Esophagus muscularis mucosa (tissue), 4 donors: ENCODE results near the gene LGALS13. TPM values are rescaled to one million over a fixed set of nuclear protein-coding genes. Genes with fewer than 3 reads are reported as not detected.

Experiments
- DNase-seq: peaks from one replicate; pipeline ENCODE4 v3.0.0-alpha.2; 2017; ENCODE audit errors: extremely low spot score
- H3K27ac ChIP-seq, 4 donors: fragments of 200-600 bp; sonication (generic); replicated peaks in 1 of 4; 1 replicate in 3 of 4; 2 replicates in 1 of 4; pipeline ENCODE4 v1.5.1; 2016 to 2019; ENCODE audit warnings: mild to moderate bottlenecking in 1 of 4
- H3K27me3 ChIP-seq, 4 donors: fragments of 200-600 bp; sonication (generic); one replicate each; pipeline versions ENCODE4 v1.5.1 to v1.6.0; 2016 to 2019
- H3K36me3 ChIP-seq, 4 donors: fragments of 200-600 bp; sonication (generic); one replicate each; pipeline ENCODE4 v1.5.1; 2016 to 2019
- H3K4me1 ChIP-seq, 4 donors: fragments of 200-600 bp; sonication (generic); one replicate each; pipeline ENCODE4 v1.5.1; 2016 to 2019
- H3K4me3 ChIP-seq, 4 donors: fragments of 200-600 bp; sonication (generic); 1 replicate in 2 of 4; 2 replicates in 2 of 4; pipeline ENCODE4 v1.5.1; 2016 to 2019; ENCODE audit warnings: mild to moderate bottlenecking in 4 of 4, moderate library complexity in 1 of 4
- H3K9me3 ChIP-seq, 4 donors: fragments of 200-600 bp; sonication (generic); 1 replicate in 3 of 4; 2 replicates in 1 of 4; pipeline ENCODE4 v1.5.1; 2016 to 2019
- CTCF ChIP-seq, 3 experiments: fragments of 200-600 bp in 2 of 3; fragments of 450-650 bp in 1 of 3; sonication (generic) in 2 of 3; IDR thresholded peaks; one replicate each; pipeline ENCODE4 v1.5.1; 2017 to 2019; ENCODE audit warnings: antibody characterized with exemption in 3 of 3, mild to moderate bottlenecking in 2 of 3, moderate library complexity in 1 of 3
- EP300 ChIP-seq: sonication (generic); formaldehyde crosslinking; IDR thresholded peaks from one replicate; pipeline ENCODE4 v1.6.1; 2017; ENCODE audit warnings: antibody characterized with exemption
- POLR2A ChIP-seq: fragments of 450-650 bp; IDR thresholded peaks from one replicate; pipeline ENCODE4 v1.6.1; 2017; ENCODE audit warnings: antibody characterized with exemption, moderate library complexity, mild to moderate bottlenecking, low read depth
- POLR2AphosphoS5 ChIP-seq, 2 donors: sonication (generic); formaldehyde crosslinking; IDR thresholded peaks; one replicate each; pipeline ENCODE4 v1.6.1; 2017; ENCODE audit warnings: antibody characterized with exemption in 2 of 2
- WGBS: methylation state at CpG from one replicate; pipeline ENCODE4 v1.1.5; 2018; 5-methylcytosine and 5-hydroxymethylcytosine counted together
- intact Hi-C: fragments of 100-400 bp; cut with DNase I; formaldehyde crosslinking; loops from one replicate; pipeline ENCODE4 v1.15.1; 2023
- total RNA-seq, 4 donors: library from RNA; depleted of rRNA; stranded (reverse); fragments of >200 nt; gene quantifications; one replicate each; pipeline versions ENCODE4 v1.1.0 to v1.2.1, GENCODE V29; 2016

The LGALS13 gene
- total RNA-seq, 4 donors from 2014 or later, result not detected

GRCh38 chr19:39568604-39569003, 33.7 kb upstream of the LGALS13 start:
- no peak overlapping the region for H3K27ac ChIP-seq
- peaks cover 0 to 18% (median 0%) of the 10 kb centered on the region in 4 donors for H3K27me3 ChIP-seq
- intact Hi-C loops, result no loop called here
- 52% methylated on average over 3 of the region's 3 CpGs for WGBS
- no peaks in the 10 kb centered on the region for H3K4me1 ChIP-seq
- TF ChIP-seq CTCF (IDR thresholded peaks at IDR 0.05), result no peak
- no peak for TF ChIP-seq POLR2AphosphoS5 (IDR thresholded peaks at IDR 0.05)
- DNase-seq, result no peak
- peaks cover 0 to 7% (median 3%) of the 10 kb centered on the region in 4 donors for H3K9me3 ChIP-seq
- no peaks in the 10 kb centered on the region for H3K36me3 ChIP-seq
- H3K4me3 ChIP-seq, result no peak overlapping the region

GRCh38 chr19:39582442-39582841, 19.9 kb upstream of the LGALS13 start:
- intact Hi-C loops, result no loop called here
- 53% methylated on average over 4 of the region's 4 CpGs for WGBS
- no peak overlapping the region for H3K4me3 ChIP-seq
- H3K27ac ChIP-seq, result no peak overlapping the region
- H3K9me3 ChIP-seq, result peaks cover 0 to 8% (median 2%) of the 10 kb centered on the region in 4 donors
- H3K36me3 ChIP-seq, result no peaks in the 10 kb centered on the region
- DNase-seq, result no peak
- H3K4me1 ChIP-seq, result no peaks in the 10 kb centered on the region
- H3K27me3 ChIP-seq, result peaks cover 0 to 19% (median 0%) of the 10 kb centered on the region in 4 donors
- no peak for TF ChIP-seq CTCF (IDR thresholded peaks at IDR 0.05)
- no peak for TF ChIP-seq POLR2A
- TF ChIP-seq EP300, result no peak
- no peak for TF ChIP-seq POLR2AphosphoS5 (IDR thresholded peaks at IDR 0.05)

GRCh38 chr19:39582891-39583625, 19.3 kb upstream of the LGALS13 start:
- Histone ChIP-seq H3K27ac (no peak overlapping the region), H3K36me3 (no peaks in the 10 kb centered on the region), H3K9me3 (peaks cover 0 to 8% (median 2%) of the 10 kb centered on the region in 4 donors), H3K4me1 (no peaks in the 10 kb centered on the region), H3K4me3 (no peak overlapping the region), H3K27me3 (peaks cover 0 to 16% (median 0%) of the 10 kb centered on the region in 4 donors)
- TF ChIP-seq EP300, result no peak
- no peak for TF ChIP-seq POLR2AphosphoS5 (IDR thresholded peaks at IDR 0.05)
- no peak for TF ChIP-seq POLR2A
- TF ChIP-seq CTCF (IDR thresholded peaks at IDR 0.05), result no peak
- intact Hi-C loops, result no loop called here
- DNase-seq, result no peak
- 62% methylated on average over 8 of the region's 8 CpGs for WGBS

- no peaks in the 10 kb centered on the region for H3K9me3 ChIP-seq
- H3K27me3 ChIP-seq, result peaks cover 0 to 24% (median 0%) of the 10 kb centered on the region in 4 donors
- no peaks in the 10 kb centered on the region for H3K36me3 ChIP-seq
- no peak overlapping the region for H3K4me3 ChIP-seq
- H3K4me1 ChIP-seq, result no peaks in the 10 kb centered on the region
- no peak for DNase-seq
- intact Hi-C loops, result no loop called here
- H3K27ac ChIP-seq, result no peak overlapping the region
- WGBS, result 72% methylated on average over 4 of the region's 4 CpGs
- TF ChIP-seq CTCF (IDR thresholded peaks at IDR 0.05) (no peak), EP300 (no peak), POLR2A (no peak), POLR2AphosphoS5 (IDR thresholded peaks at IDR 0.05) (no peak)
Observed at GRCh38 chr19:39587496-39587895, 14.8 kb upstream of the LGALS13 start.

- Histone ChIP-seq H3K4me3 (no peak overlapping the region), H3K36me3 (no peaks in the 10 kb centered on the region), H3K4me1 (no peaks in the 10 kb centered on the region), H3K27me3 (peaks cover 0 to 21% (median 0%) of the 10 kb centered on the region in 4 donors), H3K9me3 (no peaks in the 10 kb centered on the region), H3K27ac (no peak overlapping the region)
- TF ChIP-seq CTCF (IDR thresholded peaks at IDR 0.05) (no peak), EP300 (no peak), POLR2AphosphoS5 (IDR thresholded peaks at IDR 0.05) (no peak), POLR2A (no peak)
- 48% methylated on average over 2 of the region's 2 CpGs for WGBS
- intact Hi-C loops, result no loop called here
- DNase-seq, result no peak
Observed at GRCh38 chr19:39588066-39588465, 14.3 kb upstream of the LGALS13 start.
